ENCODE data around the gene TECR. TPM values are rescaled to one million over a fixed set of nuclear protein-coding genes. Genes with fewer than 3 reads are reported as not detected.

TECR gene
- total RNA-seq, 4 donors from 2014 or later, result 75.5 to 126 (median 99.0) TPM

DNA sequence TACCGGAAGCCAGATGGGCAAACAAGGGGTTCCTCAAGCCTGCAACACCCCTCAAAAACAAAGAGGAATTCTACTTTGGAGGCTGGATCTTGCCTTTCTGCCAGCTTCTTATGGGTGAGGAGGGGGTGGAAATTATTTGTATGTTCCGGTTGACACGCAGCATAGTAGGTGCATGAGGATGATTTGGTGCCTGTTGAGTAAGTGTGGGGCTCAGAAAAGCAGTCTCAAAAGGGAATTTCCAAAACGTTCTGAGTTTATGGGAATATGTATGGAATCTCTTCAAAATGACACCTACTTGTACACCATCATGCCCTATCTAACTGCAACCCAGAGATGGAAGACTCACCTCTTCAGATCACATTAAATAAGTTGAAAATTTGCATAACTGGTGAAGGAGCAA, 3.0 kb upstream of the TECR start:
- H3K27me3 ChIP-seq, result no peaks in the 10 kb centered on the region
- H3K36me3 ChIP-seq, result no peaks in the 10 kb centered on the region
- no peaks in the 10 kb centered on the region for H3K9me3 ChIP-seq
- H3K27ac ChIP-seq, result no peak overlapping the region
- intact Hi-C loops (cut with DNase I), result no loop called here
- H3K4me1 ChIP-seq, result peaks cover 0 to 6% of the 10 kb centered on the region in 2 donors
- no peak overlapping the region for H3K4me3 ChIP-seq (replicated peaks in 1 of 3)
- TF ChIP-seq, protein P1, sequence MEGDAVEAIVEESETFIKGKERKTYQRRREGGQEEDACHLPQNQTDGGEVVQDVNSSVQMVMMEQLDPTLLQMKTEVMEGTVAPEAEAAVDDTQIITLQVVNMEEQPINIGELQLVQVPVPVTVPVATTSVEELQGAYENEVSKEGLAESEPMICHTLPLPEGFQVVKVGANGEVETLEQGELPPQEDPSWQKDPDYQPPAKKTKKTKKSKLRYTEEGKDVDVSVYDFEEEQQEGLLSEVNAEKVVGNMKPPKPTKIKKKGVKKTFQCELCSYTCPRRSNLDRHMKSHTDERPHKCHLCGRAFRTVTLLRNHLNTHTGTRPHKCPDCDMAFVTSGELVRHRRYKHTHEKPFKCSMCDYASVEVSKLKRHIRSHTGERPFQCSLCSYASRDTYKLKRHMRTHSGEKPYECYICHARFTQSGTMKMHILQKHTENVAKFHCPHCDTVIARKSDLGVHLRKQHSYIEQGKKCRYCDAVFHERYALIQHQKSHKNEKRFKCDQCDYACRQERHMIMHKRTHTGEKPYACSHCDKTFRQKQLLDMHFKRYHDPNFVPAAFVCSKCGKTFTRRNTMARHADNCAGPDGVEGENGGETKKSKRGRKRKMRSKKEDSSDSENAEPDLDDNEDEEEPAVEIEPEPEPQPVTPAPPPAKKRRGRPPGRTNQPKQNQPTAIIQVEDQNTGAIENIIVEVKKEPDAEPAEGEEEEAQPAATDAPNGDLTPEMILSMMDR (IDR thresholded peaks at IDR 0.05), result no peak
- DNase-seq, result no peak
- 81 to 82% methylated on average over 4 of the region's 4 CpGs for WGBS, 2 donors

DNA sequence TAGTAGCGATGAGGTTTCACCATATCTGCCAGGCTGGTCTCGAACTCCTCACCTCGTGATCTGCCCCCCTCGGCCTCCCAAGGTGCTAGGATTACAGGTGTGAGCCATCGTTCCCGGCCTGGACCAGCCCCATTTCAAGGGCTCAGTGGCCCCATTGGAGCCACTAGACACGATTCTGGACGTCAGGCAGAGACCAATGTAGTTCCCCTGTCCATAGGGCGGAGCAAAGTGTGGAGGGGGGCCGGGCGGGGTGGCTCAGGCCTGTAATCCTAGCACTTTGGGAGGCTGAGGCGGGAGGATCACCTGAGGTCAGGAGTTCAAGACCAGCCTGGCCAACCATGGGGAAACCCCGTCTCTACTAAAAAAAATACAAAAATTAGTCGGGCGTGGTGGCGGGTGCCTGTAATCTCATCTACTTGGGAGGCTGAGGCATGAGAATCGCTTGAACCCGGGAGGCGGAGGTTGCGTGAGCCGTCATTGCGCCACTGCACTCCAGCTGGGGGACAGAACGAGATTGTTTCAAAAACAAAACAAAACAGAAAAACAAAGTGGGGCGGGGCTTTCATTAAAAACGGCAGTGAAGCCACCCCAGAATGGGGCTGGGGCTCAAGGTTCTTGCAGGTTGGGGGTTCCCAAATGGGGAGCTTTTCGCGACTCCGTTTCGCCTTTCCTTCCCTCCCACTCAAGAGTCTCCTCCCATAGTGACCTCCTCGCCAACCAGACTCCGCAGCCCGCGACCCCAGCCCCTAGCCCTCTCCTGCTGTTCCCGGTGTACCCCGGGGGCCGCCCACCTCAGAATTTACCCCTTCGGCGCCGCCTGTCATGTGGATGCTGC, 758 bp upstream of the TECR start:
- Histone ChIP-seq H3K36me3 (no peaks in the 10 kb centered on the region), H3K27me3 (no peaks in the 10 kb centered on the region), H3K4me3 (replicated peaks in 1 of 3) (peak overlapping the region; percentile 9 to 64 (median 35)), H3K4me1 (peaks cover 0 to 6% of the 10 kb centered on the region in 2 donors), H3K27ac (peak overlapping the region in 2 of 3 donors; percentile 35 to 73), H3K9me3 (no peaks in the 10 kb centered on the region)
- intact Hi-C loops (cut with DNase I), result no loop called here
- TF ChIP-seq POLR2A (IDR thresholded peaks at IDR 0.05), result no peak
- DNase-seq, result peak in 1 of 2 donors; percentile 36
- WGBS, 2 donors, result 38 to 39% methylated on average over 39 of the region's 39 CpGs

DNA sequence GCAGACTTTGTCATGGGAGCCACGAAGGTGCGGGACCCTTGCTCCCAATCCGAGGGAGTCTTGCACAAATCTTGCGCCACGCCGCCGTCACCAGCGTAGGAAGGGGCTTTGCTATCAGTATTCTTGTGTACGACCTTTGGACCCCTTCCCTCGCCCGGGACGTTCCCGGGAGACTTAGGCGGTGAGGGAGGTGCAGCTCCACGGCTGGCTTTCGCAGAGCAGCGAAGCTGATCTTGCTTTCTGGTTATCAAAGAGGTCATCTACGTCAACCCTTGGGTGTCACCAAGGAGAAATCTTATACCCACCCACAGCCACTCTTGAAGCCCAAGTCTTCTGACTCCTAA, 583 bp downstream of the TECR start:
- 0 to 1% methylated on average over 7 to 11 of the region's 18 CpGs for WGBS, 2 donors
- intact Hi-C loops (cut with DNase I), result no loop called here
- Histone ChIP-seq H3K27me3 (no peaks in the 10 kb centered on the region), H3K9me3 (no peaks in the 10 kb centered on the region), H3K27ac (peak overlapping the region; percentile 72 to 93 (median 91)), H3K4me1 (peaks cover 0 to 6% of the 10 kb centered on the region in 2 donors), H3K36me3 (no peaks in the 10 kb centered on the region), H3K4me3 (replicated peaks in 1 of 3) (peak overlapping the region; percentile 64 to 76 (median 71))
- no peak for DNase-seq
- TF ChIP-seq, protein P1 (IDR thresholded peaks at IDR 0.05), result no peak
- TF ChIP-seq POLR2A (IDR thresholded peaks at IDR 0.05), result no peak

DNA sequence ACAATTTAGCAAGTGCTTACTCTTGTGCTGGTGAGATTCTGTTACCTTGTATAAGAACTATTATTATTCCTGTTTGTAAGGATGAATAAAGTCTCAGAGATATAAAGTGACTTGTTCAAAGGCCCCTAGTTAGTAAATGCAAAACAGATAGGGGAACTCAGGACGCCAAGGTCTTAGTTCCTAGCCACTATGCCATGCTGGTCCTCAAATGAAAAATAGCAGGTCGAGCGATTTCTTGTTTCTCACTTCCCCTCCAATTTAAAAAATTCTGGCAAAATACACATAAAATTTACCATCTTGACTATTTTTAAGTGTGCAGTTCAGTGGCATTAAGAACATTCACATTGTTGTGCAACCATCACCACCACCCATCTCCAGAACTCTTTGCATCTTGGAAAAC, 1.1 kb downstream of the TECR start:
- no peak for DNase-seq
- intact Hi-C loops (cut with DNase I), result no loop called here
- TF ChIP-seq, protein P1 (IDR thresholded peaks at IDR 0.05), result no peak
- TF ChIP-seq POLR2A (IDR thresholded peaks at IDR 0.05), result no peak
- peaks cover 0 to 6% of the 10 kb centered on the region in 2 donors for H3K4me1 ChIP-seq
- H3K36me3 ChIP-seq, result no peaks in the 10 kb centered on the region
- no peaks in the 10 kb centered on the region for H3K27me3 ChIP-seq
- WGBS, 2 donors, result 73 to 76% methylated on average over 3 of the region's 3 CpGs
- H3K9me3 ChIP-seq, result no peaks in the 10 kb centered on the region
- peak overlapping the region in 1 of 3 donors; percentile 93 for H3K27ac ChIP-seq
- no peak overlapping the region for H3K4me3 ChIP-seq (replicated peaks in 1 of 3)

DNA sequence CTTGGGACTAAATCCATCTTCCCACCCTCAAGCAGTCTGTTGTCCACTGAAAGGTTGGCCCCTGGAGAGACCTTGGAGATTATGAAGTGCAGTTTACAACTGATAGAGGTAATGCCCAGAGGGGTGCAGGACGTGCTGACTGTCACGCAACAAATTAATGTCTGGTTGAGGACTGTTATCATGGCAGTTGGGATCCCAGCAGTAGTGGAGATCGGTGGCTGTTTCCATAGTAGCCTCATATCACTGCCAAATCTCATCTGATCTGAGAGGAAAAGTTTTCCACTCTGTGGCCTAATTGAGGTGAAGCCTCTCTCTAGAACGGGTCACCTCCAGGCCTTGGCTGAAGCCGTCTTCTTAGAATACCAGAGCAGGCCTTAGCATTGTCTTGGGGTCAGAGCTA, 4.1 kb downstream of the TECR start:
- no peaks in the 10 kb centered on the region for H3K9me3 ChIP-seq
- intact Hi-C loops (cut with DNase I), result no loop called here

More for the DNA sequence above, 4.1 kb downstream of the TECR start:
- Histone ChIP-seq H3K4me3 (replicated peaks in 1 of 3) (no peak overlapping the region), H3K36me3 (no peaks in the 10 kb centered on the region), H3K27me3 (no peaks in the 10 kb centered on the region), H3K4me1 (peaks cover 17 to 18% of the 10 kb centered on the region in 2 donors), H3K27ac (no peak overlapping the region)
- DNase-seq, result no peak
- WGBS, 2 donors, result 88 to 92% methylated on average over 5 of the region's 5 CpGs
- TF ChIP-seq, protein P1 (IDR thresholded peaks at IDR 0.05), result no peak
- TF ChIP-seq POLR2A (IDR thresholded peaks at IDR 0.05), result no peak

All from thyroid gland (tissue), 4 donors.